ENCODE results near the gene RNU1-3.
"Not testable (repeated sequence)": the region's sequence is repeated elsewhere in the genome, so short reads cannot be mapped to it uniquely, and the experiment has no call there.

The RNU1-3 gene

DNA sequence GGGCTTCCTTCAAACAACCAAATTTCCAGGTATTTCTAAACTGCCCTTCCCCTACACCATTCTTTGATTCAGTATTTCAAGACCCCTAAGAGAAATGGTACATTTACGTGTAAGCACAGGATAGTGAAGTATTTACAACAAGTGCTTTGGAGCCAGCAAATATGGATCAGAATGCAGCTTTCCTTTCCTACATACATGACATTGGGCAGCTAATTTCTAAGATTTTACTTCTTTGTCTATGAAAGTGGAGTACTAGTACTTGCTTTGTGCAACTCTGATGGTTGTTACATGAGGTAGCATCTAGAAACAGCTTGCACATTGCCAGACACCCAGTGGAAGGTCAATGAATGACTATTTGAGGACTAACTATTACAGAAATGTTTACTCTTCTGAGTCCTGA lies 15.2 kb downstream of the RNU1-3 start:
- DNase-seq, result not testable (repeated sequence)

DNA sequence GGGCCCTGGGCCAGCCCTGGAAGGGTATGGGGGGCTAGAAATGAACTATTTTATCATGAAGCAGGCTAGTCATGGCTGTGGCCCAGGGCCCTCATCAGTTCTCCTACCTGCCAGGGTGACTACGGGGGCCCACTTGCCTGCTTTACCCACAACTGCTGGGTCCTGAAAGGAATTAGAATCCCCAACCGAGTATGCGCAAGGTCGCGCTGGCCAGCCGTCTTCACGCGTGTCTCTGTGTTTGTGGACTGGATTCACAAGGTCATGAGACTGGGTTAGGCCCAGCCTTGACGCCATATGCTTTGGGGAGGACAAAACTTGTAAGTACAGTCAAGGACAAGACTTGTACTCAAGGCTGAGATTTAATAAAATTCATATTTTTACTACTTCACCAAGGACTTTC lies 16.8 kb downstream of the RNU1-3 start:
- not testable (repeated sequence) for DNase-seq

DNA sequence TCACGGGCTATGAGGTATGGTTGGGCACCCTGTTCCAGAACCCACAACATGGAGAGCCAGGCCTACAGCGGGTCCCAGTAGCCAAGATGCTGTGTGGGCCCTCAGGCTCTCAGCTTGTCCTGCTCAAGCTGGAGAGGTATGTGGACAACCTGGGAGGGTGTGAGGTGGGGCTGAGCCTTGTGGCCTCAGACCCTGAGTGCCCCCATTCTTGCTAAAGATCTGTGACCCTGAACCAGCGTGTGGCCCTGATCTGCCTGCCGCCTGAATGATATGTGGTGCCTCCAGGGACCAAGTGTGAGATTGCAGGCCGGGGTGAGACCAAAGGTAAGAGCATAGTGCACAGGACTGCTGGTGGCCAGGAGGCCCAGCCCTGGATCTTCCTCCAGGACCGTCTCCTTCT lies 17.4 kb downstream of the RNU1-3 start:
- DNase-seq, result not testable (repeated sequence)

GRCh38 chr1:16648756-16649155 lies 18.0 kb downstream of the RNU1-3 start:
- not testable (repeated sequence) for DNase-seq

- DNase-seq, result not testable (repeated sequence)
These were observed 18.5 kb downstream of the RNU1-3 start for GRCh38 chr1:16648250-16648649.

- not testable (repeated sequence) for DNase-seq
These were observed 19.3 kb downstream of the RNU1-3 start for GRCh38 chr1:16647179-16648176.

GRCh38 chr1:16646716-16647115 lies 20.0 kb downstream of the RNU1-3 start:
- not testable (repeated sequence) for DNase-seq

DNA sequence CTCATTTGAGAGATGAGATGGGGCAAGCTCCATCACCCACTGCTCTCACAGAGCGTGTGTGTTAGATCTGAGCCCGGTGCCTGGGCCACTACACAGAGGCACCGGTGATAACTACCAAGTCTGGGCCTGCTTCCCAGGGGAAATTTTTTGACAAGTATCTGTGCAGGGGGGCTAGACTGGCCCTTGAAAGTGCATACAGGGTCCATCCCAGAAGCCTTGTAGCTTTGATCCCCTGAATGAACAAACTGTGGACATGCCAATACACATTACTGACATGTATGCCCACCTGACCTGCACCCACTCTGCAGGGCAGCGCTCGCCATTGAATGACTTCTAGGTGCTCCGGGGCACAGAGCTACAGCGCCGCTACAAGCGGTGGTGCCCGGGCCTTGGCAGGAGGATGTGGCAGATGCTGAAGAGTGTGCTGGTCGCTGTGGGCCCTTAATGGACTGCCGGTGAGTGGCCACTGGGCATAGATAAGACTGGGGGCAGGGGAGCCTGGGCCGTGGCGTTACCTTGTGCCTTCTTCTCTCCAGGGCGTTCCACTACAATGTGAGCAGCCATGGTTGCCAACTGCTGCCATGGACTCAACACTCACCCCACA lies 20.6 kb downstream of the RNU1-3 start:
- DNase-seq, result not testable (repeated sequence)

GRCh38 chr1:16645271-16646060 lies 21.3 kb downstream of the RNU1-3 start:
- DNase-seq, result not testable (repeated sequence)

DNA sequence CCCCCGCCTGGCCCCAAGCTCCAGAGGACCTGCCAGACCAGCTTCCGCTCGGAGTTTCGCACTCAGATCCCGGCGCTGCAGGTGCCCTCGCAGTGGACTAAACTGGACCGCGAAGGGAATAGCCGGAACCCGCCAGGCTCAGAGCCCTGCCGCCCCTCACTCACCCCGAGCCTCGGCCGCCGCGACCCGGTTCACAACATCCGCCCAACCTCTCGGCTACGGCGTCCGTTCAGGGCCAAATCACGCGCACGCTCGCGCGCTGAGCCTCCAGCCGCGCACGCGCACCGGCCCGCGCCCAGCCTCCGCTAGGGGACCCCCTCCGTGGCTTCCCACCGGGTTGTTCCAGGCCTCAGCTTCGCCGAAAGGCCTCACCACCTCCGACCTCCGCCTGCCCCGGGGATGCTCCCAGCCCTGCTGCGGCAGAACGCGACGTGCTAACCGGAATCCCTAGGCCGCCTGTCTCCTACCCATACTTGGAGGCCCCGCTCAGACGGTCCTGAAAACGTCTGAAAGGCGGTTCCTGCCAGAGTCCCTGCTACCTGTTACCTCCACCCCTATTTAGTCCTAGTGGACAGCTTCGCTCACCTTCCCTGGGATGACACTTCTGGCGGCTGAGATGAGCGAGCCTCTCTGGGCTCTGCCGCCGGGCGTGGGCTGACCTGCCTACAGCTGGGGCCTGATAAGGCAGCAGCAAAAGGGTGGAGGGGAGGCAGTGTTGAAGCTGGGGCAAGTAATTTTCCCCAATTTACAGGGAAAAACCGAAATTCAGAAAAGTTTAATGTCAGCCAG lies 22.1 kb downstream of the RNU1-3 start:
- peak; percentile 98 to 100 (median 99) for DNase-seq

DNA sequence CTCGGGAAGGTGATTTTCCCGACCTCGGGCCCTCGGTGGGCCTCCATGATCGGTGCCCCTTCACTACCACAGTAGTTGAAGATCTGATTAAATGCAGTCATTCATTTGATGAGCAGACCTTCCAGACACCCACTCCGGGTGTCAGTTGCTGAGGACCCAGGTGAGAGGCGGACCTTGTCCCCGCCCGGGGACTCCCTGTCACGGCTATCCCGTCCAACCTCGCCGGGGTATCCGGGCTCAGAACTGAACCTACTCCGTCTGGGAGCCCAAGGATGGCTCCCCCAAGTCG lies 22.6 kb downstream of the RNU1-3 start:
- DNase-seq, result no peak

DNA sequence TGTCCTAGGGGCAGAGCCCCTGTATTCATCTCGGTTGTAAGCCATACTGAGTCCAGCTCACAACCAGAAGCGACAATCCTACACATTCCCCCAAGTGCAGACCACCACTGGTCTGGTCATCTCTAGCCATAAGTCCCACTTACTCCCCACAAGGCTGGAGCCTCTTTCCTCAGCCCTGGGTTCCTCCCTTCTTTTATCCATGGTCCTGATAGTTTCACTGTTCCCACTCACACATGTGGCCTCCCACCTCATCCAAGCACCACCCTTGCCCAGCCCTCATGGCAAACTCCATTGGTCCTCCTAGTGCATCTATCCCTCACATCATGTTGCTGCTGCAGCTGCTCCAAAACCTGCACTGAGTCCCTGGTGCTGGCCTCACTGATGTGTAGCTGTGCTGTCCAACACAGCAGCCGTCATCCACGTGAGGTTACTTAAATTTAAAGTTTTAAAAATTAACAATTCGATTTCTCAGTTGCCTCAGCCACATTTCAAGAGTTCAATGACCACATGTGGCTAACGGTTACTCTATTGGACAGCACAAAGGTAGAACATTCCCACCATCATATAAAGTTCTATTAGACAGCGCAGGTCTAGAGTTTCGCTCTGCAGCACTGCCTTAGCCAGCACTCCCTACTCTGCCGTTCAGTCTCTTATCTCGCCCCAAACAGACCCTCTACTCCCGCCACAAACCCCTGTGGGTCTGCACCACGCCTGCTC lies 23.1 kb downstream of the RNU1-3 start:
- DNase-seq, result not testable (repeated sequence)

GRCh38 chr1:16643001-16643411 lies 23.7 kb downstream of the RNU1-3 start:
- DNase-seq, result not testable (repeated sequence)

GRCh38 chr1:16642025-16642966 lies 24.5 kb downstream of the RNU1-3 start:
- DNase-seq, result not testable (repeated sequence)

DNA sequence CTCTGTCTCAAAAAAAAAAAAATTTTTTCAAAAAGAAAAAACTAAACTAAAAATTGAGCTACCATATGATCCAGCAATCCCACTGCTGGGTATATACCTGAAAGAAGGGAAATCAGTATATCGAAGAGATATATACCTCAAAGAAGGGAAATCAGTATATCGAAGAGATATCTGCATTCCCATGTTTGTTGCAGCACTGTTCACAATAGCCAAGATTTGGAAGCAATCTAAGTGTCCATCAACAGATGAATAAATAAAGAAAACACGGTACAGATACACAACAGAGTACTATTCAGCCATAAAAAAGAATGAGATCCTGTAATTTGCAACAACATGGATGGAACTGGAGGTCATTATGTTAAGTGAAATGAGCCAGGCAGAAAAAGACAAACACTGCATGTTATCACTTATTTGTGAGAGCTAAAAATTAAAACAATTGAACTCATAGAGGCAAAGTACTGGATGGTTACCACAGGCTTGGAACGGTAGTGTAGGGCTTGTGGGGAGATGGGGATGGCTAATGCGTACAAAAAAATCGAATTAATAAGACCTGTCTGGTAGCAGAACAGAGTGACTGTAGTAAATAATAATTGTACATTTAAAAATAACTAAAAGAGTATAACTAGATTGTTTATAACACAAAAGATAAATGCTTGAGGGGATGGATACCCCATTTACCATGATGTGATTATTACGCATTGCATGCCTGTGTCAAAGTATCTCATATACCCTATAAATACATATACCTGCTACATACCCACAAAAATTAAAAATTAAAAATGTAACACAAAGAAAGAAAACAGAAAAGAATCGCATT lies 25.4 kb downstream of the RNU1-3 start:
- not testable (repeated sequence) for DNase-seq

GRCh38 chr1:16639091-16640031 lies 27.4 kb downstream of the RNU1-3 start:
- DNase-seq, result not testable (repeated sequence)

DNA sequence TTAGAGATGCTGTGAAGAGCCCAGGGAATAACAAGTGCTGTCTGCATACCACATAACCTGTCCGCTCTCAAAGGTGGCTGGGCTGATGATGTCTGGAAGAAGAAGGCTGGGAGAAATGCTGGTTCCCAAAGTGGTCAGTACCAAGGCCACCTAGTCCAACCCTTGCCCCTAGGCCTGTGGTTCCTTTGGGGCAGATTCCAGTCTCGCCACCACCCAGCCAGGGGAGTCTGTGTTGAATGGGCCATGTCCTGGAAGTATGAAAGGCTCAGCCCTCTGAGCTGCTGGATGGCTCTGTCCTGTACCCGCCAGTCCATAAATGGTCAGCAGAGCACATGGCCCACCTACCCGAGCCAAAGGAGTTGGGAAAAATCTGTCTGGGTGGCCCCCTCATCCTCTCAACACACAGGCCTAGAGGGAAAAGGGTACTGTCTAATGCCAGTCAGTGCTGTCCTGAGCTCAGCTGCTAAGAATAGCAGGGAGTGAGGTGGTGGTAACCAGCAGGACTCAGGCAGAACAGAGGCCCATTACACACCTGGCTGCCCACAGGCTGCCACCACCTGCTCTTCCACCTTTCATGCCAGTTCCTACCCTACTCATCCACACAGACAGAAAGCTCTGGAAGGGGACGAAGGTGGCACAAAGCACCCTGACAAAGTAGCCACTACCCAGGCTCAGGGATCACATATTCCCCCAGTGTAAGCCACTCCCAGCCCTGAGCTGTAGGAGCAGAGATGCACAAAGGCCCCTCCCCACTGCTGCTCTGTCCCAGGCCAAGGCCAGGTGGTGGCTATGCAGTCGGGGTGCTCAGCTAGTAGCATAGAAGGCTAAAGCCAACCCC lies 28.6 kb downstream of the RNU1-3 start:
- DNase-seq, result not testable (repeated sequence)

Measured in NCI-H1417 (cell line).